ENCODE results near the gene EMSY.

GRCh38 chr11:76600124-76600655 is 155.4 kb downstream of the EMSY start:
- TF ChIP-seq CTCF (optimal IDR thresholded peaks at IDR 0.05 in 1 of 3, IDR thresholded peaks at IDR 0.05 in 1 of 3, conservative IDR thresholded peaks at IDR 0.05 in 1 of 3; ENCODE audit: extremely low read depth in 1 of 3, insufficient read depth in 2 of 3, low read length in 3 of 3) (no peak), EZH2 (IDR thresholded peaks at IDR 0.05; ENCODE audit: low read length) (no peak)

Measured in keratinocyte (primary cell).